A673 (cell line): ENCODE measurements around the gene DNAJC22. TPM values are rescaled to one million over a fixed set of nuclear protein-coding genes. Genes with fewer than 3 reads are reported as not detected.
A peak's percentile ranks its signal among the peaks of the same experiment; 100 is the strongest.

Experiments used
- BruUV-seq: library from RNA; stranded (reverse); fragments of 400-500 nt; replicated peaks from 2 replicates; lab custom pipeline; 2021; lab: Mats Ljungman, UMichigan
- CTCF ChIA-PET: fragments of 300-600 bp; sonication (Branson Sonifier 250); formaldehyde crosslinking; loops from one replicate; lab custom pipeline; 2022; ENCODE audit warnings: antibody characterized with exemption; lab: Charles Lee
- POLR2A ChIA-PET: fragments of 300-600 bp; sonication (Branson Sonifier 250); formaldehyde crosslinking; loops from one replicate; lab custom pipeline; 2022; ENCODE audit warnings: antibody characterized with exemption; ENCODE audit not compliant: low non-redundant PET; lab: Charles Lee
- DNase-seq: peaks from one replicate; pipeline ENCODE4 v3.0.0-alpha.2; 2015; ENCODE audit warnings: low spot score
- H3K27ac ChIP-seq: fragments of 200-600 bp; sonication (generic); 2 replicates; pipeline ENCODE4 v1.5.1; 2016; ENCODE audit warnings: mixed run types, low read depth, mild to moderate bottlenecking, mixed read lengths, antibody characterized with exemption, low read length; ENCODE audit not compliant: poor library complexity, severe bottlenecking
- H3K27me3 ChIP-seq: fragments of 200-600 bp; sonication (generic); replicated peaks from 2 replicates; pipeline ENCODE4 v1.6.1; 2017; ENCODE audit warnings: mixed run types, low read depth, mild to moderate bottlenecking, mixed read lengths, antibody characterized with exemption, low read length; ENCODE audit not compliant: insufficient read depth, poor library complexity
- H3K36me3 ChIP-seq: fragments of 200-600 bp; sonication (generic); 2 replicates; pipeline ENCODE4 v1.6.1; 2016; ENCODE audit warnings: mixed run types, mild to moderate bottlenecking, mixed read lengths, antibody characterized with exemption, low read length; ENCODE audit not compliant: insufficient read depth, poor library complexity, severe bottlenecking
- H3K4me1 ChIP-seq: fragments of 200-600 bp; sonication (generic); 2 replicates; pipeline ENCODE4 v1.6.1; 2017; ENCODE audit warnings: mixed run types, mild to moderate bottlenecking, mixed read lengths, antibody characterized with exemption, low read length; ENCODE audit not compliant: insufficient read depth, poor library complexity, severe bottlenecking
- H3K4me3 ChIP-seq: fragments of 200-600 bp; sonication (generic); 2 replicates; pipeline ENCODE4 v1.5.1; 2016; ENCODE audit warnings: low read depth, mixed run types, mild to moderate bottlenecking, mixed read lengths, low read length; ENCODE audit not compliant: poor library complexity, severe bottlenecking
- H3K9me3 ChIP-seq: fragments of 200-600 bp; sonication (generic); 2 replicates; pipeline ENCODE4 v1.6.1; 2016; ENCODE audit warnings: mixed run types, low read depth, mild to moderate bottlenecking, mixed read lengths, antibody characterized with exemption, low read length; ENCODE audit not compliant: poor library complexity, severe bottlenecking
- CTCF ChIP-seq: fragments of 300-800, 200-600 bp; sonication (generic); conservative IDR thresholded peaks from 2 replicates; pipeline ENCODE4 v1.5.1; 2017; ENCODE audit warnings: low read depth, mild to moderate bottlenecking, antibody characterized with exemption, low read length, moderate library complexity, mixed read lengths
- EZH2 ChIP-seq: fragments of 200-600 bp; sonication (generic); IDR thresholded peaks from 2 replicates; pipeline ENCODE4 v1.6.1; 2017; ENCODE audit warnings: borderline replicate concordance, low read depth, mild to moderate bottlenecking, mixed read lengths, antibody characterized with exemption, low read length; ENCODE audit not compliant: poor library complexity, severe bottlenecking
- intact Hi-C: fragments of 100-400 bp; cut with micrococcal nuclease; formaldehyde crosslinking; loops from one replicate; pipeline ENCODE4 v1.10.0; 2022; ENCODE audit not compliant: unreplicated experiment
- total RNA-seq: library from RNA; stranded (reverse); gene quantifications from 2 replicates; pipeline ENCODE4 v1.2.3, GENCODE V29; 2021

The DNAJC22 gene
- total RNA-seq, 1 experiment from 2014 or later = 1.9 TPM

DNA sequence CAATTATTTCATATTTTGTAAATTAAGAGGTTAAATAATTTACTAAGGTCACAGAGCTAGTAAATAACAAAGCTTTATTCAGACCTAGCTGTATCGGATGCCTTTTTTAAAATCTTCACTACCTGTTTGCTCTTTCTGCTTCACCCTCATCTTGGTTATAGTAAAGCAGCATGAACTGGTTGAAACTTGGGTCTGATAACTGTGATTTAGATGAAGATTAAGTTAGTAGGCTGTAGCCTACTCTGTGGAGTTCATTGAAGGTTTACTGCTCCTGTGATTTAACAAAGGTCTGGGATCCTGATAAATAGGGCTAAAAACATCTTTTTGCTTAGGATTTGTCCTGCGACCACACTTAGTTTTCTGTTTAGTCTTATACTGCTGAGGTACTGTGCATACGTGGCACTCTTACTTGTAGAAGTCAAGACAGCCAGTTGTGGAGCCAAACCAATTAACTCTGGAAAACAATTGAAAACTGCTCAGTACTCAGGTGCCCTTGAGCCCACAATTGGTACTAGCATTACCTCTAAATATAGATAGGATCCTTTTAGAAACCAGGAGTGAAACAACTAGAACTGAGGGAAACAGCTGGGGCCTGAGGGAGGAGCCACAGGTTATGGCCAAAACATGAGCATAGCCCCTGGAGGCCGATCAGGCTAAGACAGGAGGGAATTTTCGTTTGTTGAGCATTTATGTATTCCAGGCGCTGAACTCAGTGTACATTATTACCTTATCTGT lies 22.9 kb downstream of the DNAJC22 start:
- H3K4me1 ChIP-seq = peaks cover 20% of the 10 kb centered on the region
- peak; percentile 67 for DNase-seq
- TF ChIP-seq CTCF = peak; percentile 47
- TF ChIP-seq EZH2 = no peak
- ChIA-PET POLR2A (no interaction called here), CTCF (interaction anchor here (0.7 kb wide), 1 partner anchor 20 kb away, joined by 4 read pairs; no protein-coding TSS in a partner anchor)
- BruUV-seq = no TSS peak
- intact Hi-C loops = no loop called here
- peaks cover 9% of the 10 kb centered on the region for H3K36me3 ChIP-seq
- H3K27ac ChIP-seq = no peak overlapping the region
- peak overlapping the region; percentile 75 for H3K4me3 ChIP-seq
- no peaks in the 10 kb centered on the region for H3K9me3 ChIP-seq
- no peaks in the 10 kb centered on the region for H3K27me3 ChIP-seq

DNA sequence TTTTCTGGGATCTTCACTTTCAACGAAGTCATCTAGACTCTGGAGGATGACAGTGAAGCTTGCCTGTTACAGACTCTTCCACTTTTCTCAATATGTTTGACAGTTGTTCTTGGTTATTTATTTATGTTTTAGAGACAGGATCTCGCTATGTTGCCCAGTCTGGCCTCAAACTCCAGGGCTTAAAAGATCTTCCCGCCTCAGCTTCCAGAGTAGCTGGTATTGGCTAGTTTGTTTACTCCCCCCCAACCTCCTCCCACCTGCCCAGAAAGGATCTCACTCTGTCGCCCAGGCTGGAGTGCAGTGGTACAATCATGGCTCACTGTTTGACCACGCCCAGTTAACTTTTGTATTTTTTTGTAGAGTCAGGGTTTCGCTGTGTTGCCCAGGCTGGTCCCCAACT lies 23.9 kb downstream of the DNAJC22 start:
- H3K36me3 ChIP-seq = peaks cover 9% of the 10 kb centered on the region
- peak overlapping the region; percentile 17 for H3K27ac ChIP-seq
- BruUV-seq = no TSS peak
- intact Hi-C loops = no loop called here
- ChIA-PET CTCF (no interaction called here), POLR2A (no interaction called here)
- H3K27me3 ChIP-seq = no peaks in the 10 kb centered on the region
- H3K4me1 ChIP-seq = peaks cover 20% of the 10 kb centered on the region
- TF ChIP-seq EZH2 = no peak
- no peak for TF ChIP-seq CTCF
- no peaks in the 10 kb centered on the region for H3K9me3 ChIP-seq
- H3K4me3 ChIP-seq = no peak overlapping the region
- no peak for DNase-seq

DNA sequence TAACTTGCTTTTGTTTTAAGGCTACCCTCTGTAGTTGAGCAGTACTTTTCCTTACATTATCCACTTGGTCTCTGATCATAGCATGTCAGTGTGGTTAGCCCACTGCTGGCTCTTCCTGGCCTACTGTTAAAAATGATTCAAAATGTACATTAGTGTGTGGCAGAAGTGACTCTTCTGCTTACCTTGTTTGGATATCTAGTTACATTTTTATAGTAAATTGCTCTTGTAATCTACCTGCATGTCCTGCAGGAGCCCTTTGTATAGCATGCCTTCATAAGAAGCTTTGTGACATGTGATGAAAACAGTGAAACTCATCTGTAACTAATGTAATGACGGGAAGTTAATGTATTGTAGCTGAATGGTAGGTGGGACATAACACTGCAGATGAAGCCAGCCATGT lies 28.7 kb downstream of the DNAJC22 start:
- no peak overlapping the region for H3K27ac ChIP-seq
- no peaks in the 10 kb centered on the region for H3K4me1 ChIP-seq
- H3K4me3 ChIP-seq = no peak overlapping the region
- intact Hi-C loops = no loop called here
- TF ChIP-seq EZH2 (no peak), CTCF (no peak)
- DNase-seq = no peak
- BruUV-seq = no TSS peak
- CTCF ChIA-PET = no interaction called here
- no peaks in the 10 kb centered on the region for H3K27me3 ChIP-seq
- H3K9me3 ChIP-seq = no peaks in the 10 kb centered on the region
- peaks cover 9% of the 10 kb centered on the region for H3K36me3 ChIP-seq
- POLR2A ChIA-PET = no interaction called here
